GM12878 (cell line): Measurements from ENCODE around the gene ZNF80. TPM values are rescaled to one million over a fixed set of nuclear protein-coding genes. Genes with fewer than 3 reads are reported as not detected.
A peak's percentile ranks its signal among the peaks of the same experiment; 100 is the strongest.

Experiments used
- ATAC-seq: fragments of 200-7000 bp; cut with Tn5 transposase; 3 replicates; pipeline ENCODE4 v1.9.1; 2020; ENCODE audit warnings: mild to moderate bottlenecking, moderate library complexity
- BruUV-seq: library from RNA; stranded (reverse); fragments of 400-500 nt; replicated peaks from 2 replicates; lab custom pipeline; 2021; lab: Mats Ljungman, UMichigan
- CTCF ChIA-PET: fragments of 300-600 bp; sonication (Branson Sonifier 250); formaldehyde crosslinking; extraction: SDS; loops from one replicate; lab custom pipeline; 2021; ENCODE audit warnings: inconsistent platforms; lab: Yijun Ruan, JAX
- POLR2A ChIA-PET: fragments of 350-600 bp; formaldehyde crosslinking; extraction: SDS; loops from one replicate; lab custom pipeline; 2021; ENCODE audit warnings: inconsistent platforms; lab: Charles Lee
- RAD21 ChIA-PET: fragments of 300-600 bp; sonication (Branson Sonifier 250); formaldehyde crosslinking; loops from one replicate; lab custom pipeline; 2023; ENCODE audit warnings: antibody characterized with exemption; ENCODE audit not compliant: unreplicated experiment; lab: Charles Lee
- SMC1A ChIA-PET: fragments of 300-600 bp; sonication (Branson Sonifier 250); formaldehyde crosslinking; loops from one replicate; lab custom pipeline; 2023; ENCODE audit not compliant: unreplicated experiment, uncharacterized antibody; lab: Charles Lee
- DNase-seq: peaks from one replicate; pipeline ENCODE4 v3.0.0-alpha.2; 2011; ENCODE audit warnings: low read depth, low spot score
- FAIRE-seq: peaks from 3 replicates; lab custom pipeline; 2011; peaks lifted over from hg19 to GRCh38; lab: Jason Lieb, UNC
- H2AFZ ChIP-seq: 2 replicates; pipeline ENCODE4 v1.6.0; 2011; ENCODE audit warnings: low read depth, low read length, control low read depth; ENCODE audit not compliant: control insufficient read depth
- H3K27ac ChIP-seq: 2 replicates; pipeline ENCODE4 v1.5.1; 2011; ENCODE audit warnings: control low read depth; ENCODE audit not compliant: control insufficient read depth, insufficient read depth
- H3K27me3 ChIP-seq, 2 experiments: replicated peaks in 1 of 2; 2 replicates each; pipeline versions ENCODE4 v1.6.0 to v1.6.1; 2011; ENCODE audit warnings: low read length in 1 of 2; ENCODE audit not compliant: control insufficient read depth in 2 of 2, insufficient read depth in 2 of 2
- H3K36me3 ChIP-seq, 2 experiments: 2 replicates each; pipeline ENCODE4 v1.5.1; 2011; ENCODE audit warnings: low read length in 1 of 2; ENCODE audit not compliant: control insufficient read depth in 2 of 2, insufficient read depth in 2 of 2
- H3K4me1 ChIP-seq: 2 replicates; pipeline ENCODE4 v1.6.1; 2011; ENCODE audit warnings: mild to moderate bottlenecking, low read length, moderate library complexity, mixed read lengths; ENCODE audit not compliant: control insufficient read depth, insufficient read depth
- H3K4me2 ChIP-seq: 2 replicates; pipeline ENCODE4 v1.6.0; 2011; ENCODE audit warnings: control low read depth; ENCODE audit not compliant: control insufficient read depth, insufficient read depth
- H3K4me3 ChIP-seq: fragments of 200-600 bp; sonication (generic); 2 replicates; pipeline ENCODE4 v1.5.1; 2016
- H3K79me2 ChIP-seq: 2 replicates; pipeline ENCODE4 v1.6.0; 2011; ENCODE audit warnings: low read length; ENCODE audit not compliant: control insufficient read depth, insufficient read depth
- H3K9ac ChIP-seq: 2 replicates; pipeline ENCODE4 v1.8.0; 2011; ENCODE audit warnings: low read length, control low read depth, mixed read lengths; ENCODE audit not compliant: control insufficient read depth, insufficient read depth
- H3K9me3 ChIP-seq: replicated peaks from 3 replicates; pipeline ENCODE4 v1.5.1; 2011; ENCODE audit warnings: mild to moderate bottlenecking, low read length; ENCODE audit not compliant: control insufficient read depth, insufficient read depth
- H4K20me1 ChIP-seq: 2 replicates; pipeline ENCODE4 v1.6.0; 2011; ENCODE audit not compliant: control insufficient read depth, insufficient read depth
- ASH2L ChIP-seq: fragments of 300-600, 200-600 bp; sonication (generic); IDR thresholded peaks from 2 replicates; pipeline ENCODE4 v1.6.1; 2017; ENCODE audit warnings: low read depth, mild to moderate bottlenecking, borderline replicate concordance
- ATF3 ChIP-seq: IDR thresholded peaks from 2 replicates; pipeline ENCODE4 v1.6.1; 2011; ENCODE audit warnings: low read depth, mild to moderate bottlenecking, low read length, moderate library complexity, borderline replicate concordance; ENCODE audit errors: extremely low read depth
- DPF2 ChIP-seq: fragments of 450-650 bp; IDR thresholded peaks from 2 replicates; pipeline ENCODE4 v1.6.1; 2017; ENCODE audit warnings: mild to moderate bottlenecking
- EP300 ChIP-seq, 2 experiments: fragments of 150-350 bp in 1 of 2; IDR thresholded peaks; 2 replicates each; pipeline ENCODE4 v1.6.1; 2011 to 2012; ENCODE audit warnings: low read depth in 2 of 2, low read length in 2 of 2, borderline replicate concordance in 1 of 2, improper control_type of control experiment in 1 of 2, inconsistent platforms in 1 of 2; ENCODE audit not compliant: control insufficient read depth in 1 of 2
- IKZF2 ChIP-seq, 2 experiments: fragments of 450-650 bp; IDR thresholded peaks; 2 replicates each; pipeline ENCODE4 v1.6.1; 2017; ENCODE audit warnings: mild to moderate bottlenecking in 2 of 2, moderate library complexity in 2 of 2
- LARP7 ChIP-seq: fragments of 450-650 bp; IDR thresholded peaks from 2 replicates; pipeline ENCODE4 v1.6.1; 2017; ENCODE audit warnings: mild to moderate bottlenecking
- MEF2B ChIP-seq: fragments of 450-650 bp; IDR thresholded peaks from 2 replicates; pipeline ENCODE4 v1.6.1; 2018; ENCODE audit warnings: mild to moderate bottlenecking, moderate library complexity; ENCODE audit not compliant: partially characterized antibody, poor library complexity, severe bottlenecking
- MYC ChIP-seq: IDR thresholded peaks from 2 replicates; pipeline ENCODE4 v1.6.1; 2011; ENCODE audit warnings: mild to moderate bottlenecking, low read length, moderate library complexity, inconsistent platforms; ENCODE audit not compliant: insufficient read depth, insufficient replicate concordance, insufficient read length, severe bottlenecking
- NFYA ChIP-seq: IDR thresholded peaks from 2 replicates; pipeline ENCODE4 v1.6.1; 2011; ENCODE audit warnings: low read depth, mild to moderate bottlenecking, low read length, improper control_type of control experiment, borderline replicate concordance
- RB1 ChIP-seq: fragments of 450-650 bp; formaldehyde crosslinking; IDR thresholded peaks from 2 replicates; pipeline ENCODE4 v1.6.1; 2017; ENCODE audit warnings: mild to moderate bottlenecking, borderline replicate concordance
- RCOR1 ChIP-seq: conservative IDR thresholded peaks from 2 replicates; pipeline ENCODE4 v1.6.1; 2012; ENCODE audit warnings: low read depth, low read length, improper control_type of control experiment
- RUNX3 ChIP-seq: IDR thresholded peaks from 2 replicates; pipeline ENCODE4 v1.6.1; 2012; ENCODE audit warnings: low read length, inconsistent platforms
- SKIL ChIP-seq: fragments of 450-650 bp; IDR thresholded peaks from 2 replicates; pipeline ENCODE4 v1.6.1; 2017; ENCODE audit warnings: mild to moderate bottlenecking, low read depth, inconsistent platforms; ENCODE audit not compliant: poor library complexity, severe bottlenecking
- SMAD1 ChIP-seq: fragments of 450-650 bp; IDR thresholded peaks from 2 replicates; pipeline ENCODE4 v1.6.1; 2018; ENCODE audit warnings: mild to moderate bottlenecking, low read depth; ENCODE audit not compliant: partially characterized antibody
- SMC3 ChIP-seq: IDR thresholded peaks from 2 replicates; pipeline ENCODE4 v1.6.1; 2011; ENCODE audit warnings: low read length, improper control_type of control experiment, borderline replicate concordance
- ZNF384 ChIP-seq: IDR thresholded peaks from 2 replicates; pipeline ENCODE4 v1.6.1; 2012; ENCODE audit warnings: low read depth, mild to moderate bottlenecking, low read length, improper control_type of control experiment, borderline replicate concordance
- whole genome bisulfite sequencing: methylation state at CpG from one replicate; pipeline ENCODE4 v1.1.6; 2016; ENCODE audit warnings: low lambda C conversion rate; ENCODE audit not compliant: insufficient replicate concordance, insufficient coverage; ENCODE audit errors: missing lambda C conversion rate; 5-methylcytosine and 5-hydroxymethylcytosine counted together
- in situ Hi-C: fragments of 300-500 bp; cut with MboI; formaldehyde crosslinking; loops from 9 replicates; pipeline ENCODE4 v1.14.3; 2018; ENCODE audit warnings: mixed read lengths
- intact Hi-C: fragments of 100-400 bp; cut with micrococcal nuclease; formaldehyde crosslinking; loops from one replicate; pipeline ENCODE4 v1.14.2; 2022; ENCODE audit not compliant: unreplicated experiment
- polyA plus RNA-seq, 11 experiments: library from polyadenylated mRNA; depleted of rRNA in 4 of 11; unstranded in 6 of 11; stranded (reverse) in 5 of 11; fragments of >200 nt; fragmentation: Nextera tagmentation in 4 of 11; fragmentation: Illumina TruSeq in 1 of 11; extraction: Ambion mirVana in 4 of 11; extraction: Trizol in 1 of 11; gene quantifications; 1 replicate in 1 of 11; 2 replicates in 10 of 11; pipeline versions ENCODE4 v1.2.1 to v1.2.3, GENCODE V29; 2011 to 2016; ENCODE audit warnings: inconsistent platforms in 2 of 11, missing spikeins in 2 of 11, low read depth in 1 of 11
- total RNA-seq, 4 experiments: library from RNA; depleted of rRNA in 3 of 4; stranded (reverse); fragments of >200 nt in 3 of 4; fragmentation: Illumina TruSeq in 1 of 4; extraction: Trizol in 1 of 4; gene quantifications; 2 replicates each; pipeline versions ENCODE4 v1.2.1 to v1.2.3, GENCODE V29; 2013 to 2021

Gene ZNF80
- total and polyA plus RNA-seq, 10 of the 15 experiments (the other 5 are each of a cell fraction or from before 2014, with no cell fraction given) = not detected

- no TSS peak for BruUV-seq
- H4K20me1 ChIP-seq = no peaks in the 10 kb centered on the region
- 11% methylated on average over 6 of the region's 6 CpGs for WGBS
These were observed 22.6 kb downstream of the ZNF80 start for GRCh38 chr3:114214542-114215341.

More at GRCh38 chr3:114214542-114215341, 22.6 kb downstream of the ZNF80 start:
- ChIA-PET SMC1A (interaction anchor here (0.6 to 2.6 kb wide), 11 partner anchors 10 to 120 kb away, joined by 3 to 18 read pairs (median 3); no protein-coding TSS in a partner anchor), RAD21 (interaction anchor here (0.9 to 2.6 kb wide), 5 partner anchors 77 to 115 kb away, joined by 3 to 29 read pairs (median 10); no protein-coding TSS in a partner anchor), CTCF (interaction anchor here (1.5 to 2.5 kb wide), 3 partner anchors 73 to 122 kb away, joined by 4 to 22 read pairs (median 5); no protein-coding TSS in a partner anchor), POLR2A (no interaction called here)
- Histone ChIP-seq H3K27me3 (no peaks in the 10 kb centered on the region), H3K9me3 (no peaks in the 10 kb centered on the region; the same call in 2 of the 3 replicates), H3K4me2 (peak overlapping the region; percentile 97), H3K79me2 (no peaks in the 10 kb centered on the region), H2AFZ (peak overlapping the region; percentile 74), H3K36me3 (no peaks in the 10 kb centered on the region), H3K4me1 (peaks cover 20% of the 10 kb centered on the region), H3K4me3 (peak overlapping the region; percentile 63), H3K27ac (peak overlapping the region; percentile 88), H3K9ac (peak overlapping the region; percentile 79)
- no peak for TF ChIP-seq LARP7
- no peak for TF ChIP-seq SMC3
- no peak for TF ChIP-seq NFYA
- TF ChIP-seq MYC = no peak
- no peak for TF ChIP-seq SMAD1
- no peak for TF ChIP-seq RCOR1
- no peak for TF ChIP-seq ATF3
- TF ChIP-seq MEF2B = no peak
- TF ChIP-seq IKZF2 (IDR thresholded peaks at IDR 0.05) = no peak
- TF ChIP-seq ASH2L = no peak
- TF ChIP-seq EP300 (IDR thresholded peaks at IDR 0.05; ENCODE audit: borderline replicate concordance in 1 of 2, control insufficient read depth in 1 of 2, low read depth in 2 of 2, low read length in 2 of 2) = peak in 1 of 2 experiments; percentile 31; a peak in 1 of 4 replicates
- TF ChIP-seq RUNX3 = 0 out of 2 replicates have a peak, but pooled peaks have one; percentile 38
- TF ChIP-seq SKIL = no peak
- TF ChIP-seq DPF2 = no peak
- peak; percentile 31; the same call in 1 of the 2 replicates for TF ChIP-seq ZNF384
- TF ChIP-seq RB1 = no peak
- FAIRE-seq (no peak), DNase-seq (no peak), ATAC-seq (peak; percentile 5; the same call in 1 of the 3 replicates)
- intact Hi-C loops (loop anchor here (1.0 to 10.0 kb wide), 2 partner anchors 77 to 470 kb away; partner anchors contain the start of genes ATP6V1A and NAA50), in situ Hi-C loops (no loop called here)
